IPS-18a (cell line): ENCODE measurements around the gene AK3.
A peak's percentile ranks its signal among the peaks of the same experiment; 100 is the strongest.

Experiments
- H3K27ac ChIP-seq: one replicate; pipeline ENCODE4 v1.5.1; 2013; ENCODE audit warnings: low read length
- H3K27me3 ChIP-seq: one replicate; pipeline ENCODE4 v1.6.1; 2013; ENCODE audit warnings: mild to moderate bottlenecking, low read length; ENCODE audit not compliant: control insufficient read depth, insufficient read depth
- H3K36me3 ChIP-seq: one replicate; pipeline ENCODE4 v1.6.1; 2013; ENCODE audit warnings: low read depth, low read length; ENCODE audit not compliant: control insufficient read depth
- H3K4me1 ChIP-seq: one replicate; pipeline ENCODE4 v1.6.1; 2013; ENCODE audit warnings: low read depth, low read length; ENCODE audit not compliant: control insufficient read depth
- H3K4me3 ChIP-seq: one replicate; pipeline ENCODE4 v1.5.1; 2013; ENCODE audit warnings: low read length
- H3K9ac ChIP-seq: one replicate; pipeline ENCODE4 v1.6.1; 2013; ENCODE audit warnings: mild to moderate bottlenecking, low read length, moderate library complexity
- H3K9me3 ChIP-seq: one replicate; pipeline ENCODE4 v1.6.1; 2013; ENCODE audit warnings: low read depth, low read length; ENCODE audit not compliant: control insufficient read depth

AK3 gene

DNA sequence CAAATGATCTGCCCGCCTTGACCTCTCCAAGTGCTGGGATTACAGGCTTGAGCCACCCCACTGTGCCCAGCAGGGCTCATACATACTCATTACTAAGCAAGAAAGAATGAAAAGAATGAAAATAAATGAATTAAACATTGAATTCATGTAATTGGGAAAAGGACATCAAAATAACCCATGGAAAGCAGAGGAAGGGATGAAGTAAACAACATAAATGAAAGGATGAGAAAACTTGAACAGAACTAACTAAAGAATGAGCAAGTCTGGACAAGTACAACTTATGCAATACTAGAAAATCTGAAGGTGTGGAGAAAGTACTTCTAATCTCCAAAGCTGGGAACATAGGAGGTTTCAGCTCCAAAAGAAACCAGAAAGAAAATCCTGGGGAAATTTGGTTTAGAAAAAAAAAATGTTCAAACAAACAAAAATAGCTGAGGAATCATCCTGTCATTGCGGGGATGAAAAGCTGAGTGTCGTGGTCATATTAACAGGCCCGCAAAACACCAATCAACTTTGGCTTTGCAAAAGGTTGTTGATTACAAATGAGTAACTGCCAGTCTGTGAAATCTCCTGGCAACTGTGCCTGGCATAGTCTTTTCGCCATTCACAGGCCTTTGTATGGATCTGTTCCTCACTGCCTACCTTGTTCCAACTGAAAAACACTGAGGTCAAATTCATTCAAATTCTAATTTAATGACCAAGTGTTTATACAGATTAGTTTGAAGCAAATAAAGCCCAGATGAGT, 2.3 kb upstream of the AK3 start:
- no peaks in the 10 kb centered on the region for H3K27me3 ChIP-seq
- no peak overlapping the region for H3K9ac ChIP-seq
- H3K4me1 ChIP-seq: peaks cover 12% of the 10 kb centered on the region
- H3K4me3 ChIP-seq: no peak overlapping the region
- H3K27ac ChIP-seq: no peak overlapping the region
- no peaks in the 10 kb centered on the region for H3K9me3 ChIP-seq
- H3K36me3 ChIP-seq: no peaks in the 10 kb centered on the region

DNA sequence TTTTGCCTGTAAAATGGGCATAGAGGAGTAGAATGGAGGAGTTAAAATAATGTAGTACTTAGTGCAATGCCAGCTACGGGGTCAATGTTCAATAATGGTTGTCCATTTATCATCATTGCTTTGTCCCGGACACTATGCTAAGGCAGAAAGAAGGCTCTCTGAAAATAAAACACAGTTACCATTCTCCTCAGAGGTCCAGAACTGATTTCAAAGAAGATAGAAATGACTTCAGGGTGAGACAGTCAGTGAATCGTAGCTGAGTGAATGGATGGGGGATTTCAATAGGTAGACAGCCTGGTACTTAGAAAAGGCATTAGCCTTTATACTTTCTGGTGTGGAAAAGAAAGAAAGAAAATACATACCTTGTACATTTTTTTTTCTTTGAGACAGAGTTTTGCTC, 1.2 kb upstream of the AK3 start:
- Histone ChIP-seq H3K4me3 (peak overlapping the region; percentile 69), H3K27ac (no peak overlapping the region), H3K36me3 (no peaks in the 10 kb centered on the region), H3K9ac (no peak overlapping the region), H3K27me3 (no peaks in the 10 kb centered on the region), H3K9me3 (no peaks in the 10 kb centered on the region), H3K4me1 (peaks cover 12% of the 10 kb centered on the region)

DNA sequence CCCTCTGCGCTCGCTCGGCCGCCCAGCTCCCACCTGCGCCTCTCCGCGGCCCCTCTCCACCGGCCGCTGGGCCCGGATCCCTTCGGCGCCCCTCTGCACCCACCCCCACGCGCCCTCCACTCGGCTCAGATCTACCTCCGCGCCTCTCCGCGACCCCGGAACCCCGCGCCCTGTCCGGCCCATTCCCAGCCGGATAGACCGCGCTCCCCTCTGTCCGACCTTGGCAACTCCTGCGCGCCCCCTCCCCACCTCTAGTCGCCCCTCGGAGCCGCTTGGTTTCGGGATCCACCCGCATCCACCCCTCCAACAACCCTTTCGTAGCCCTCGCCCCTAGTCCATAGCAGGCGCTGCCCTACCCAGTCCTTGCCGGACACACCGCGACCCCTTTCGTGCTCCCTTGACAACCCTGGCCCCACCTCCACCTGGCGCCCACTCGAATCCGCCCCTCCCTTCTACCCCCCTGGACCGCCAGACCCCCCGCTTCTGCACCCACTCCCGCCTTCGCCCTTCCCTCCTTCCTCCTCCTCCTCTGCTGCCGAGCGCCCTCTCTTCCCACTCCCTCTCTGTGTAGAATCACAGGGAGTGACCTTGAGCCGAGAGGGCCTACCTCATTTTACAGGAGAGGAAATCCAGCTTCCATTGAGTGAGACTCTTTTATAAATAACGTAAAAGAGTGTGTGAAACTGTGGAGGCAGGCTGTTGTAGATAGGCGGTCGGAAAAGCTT, 525 bp upstream of the AK3 start:
- Histone ChIP-seq H3K4me3 (peak overlapping the region; percentile 69), H3K36me3 (no peaks in the 10 kb centered on the region), H3K9ac (peak overlapping the region; percentile 75), H3K9me3 (no peaks in the 10 kb centered on the region), H3K27me3 (no peaks in the 10 kb centered on the region), H3K27ac (no peak overlapping the region), H3K4me1 (peaks cover 12% of the 10 kb centered on the region)

DNA sequence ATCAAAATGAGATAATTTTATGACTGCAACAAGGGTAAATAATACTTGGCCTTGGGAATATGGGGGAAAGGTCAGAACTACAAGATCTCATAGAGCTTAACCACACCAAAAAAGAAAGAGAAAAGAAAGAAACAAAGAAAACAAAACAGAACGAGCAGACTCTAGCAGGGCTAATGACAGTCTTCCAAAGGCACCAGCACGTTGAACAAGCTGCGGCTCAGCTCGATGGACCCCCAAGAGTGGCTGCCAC, 689 bp downstream of the AK3 start:
- Histone ChIP-seq H3K4me3 (peak overlapping the region; percentile 69), H3K27ac (no peak overlapping the region)

DNA sequence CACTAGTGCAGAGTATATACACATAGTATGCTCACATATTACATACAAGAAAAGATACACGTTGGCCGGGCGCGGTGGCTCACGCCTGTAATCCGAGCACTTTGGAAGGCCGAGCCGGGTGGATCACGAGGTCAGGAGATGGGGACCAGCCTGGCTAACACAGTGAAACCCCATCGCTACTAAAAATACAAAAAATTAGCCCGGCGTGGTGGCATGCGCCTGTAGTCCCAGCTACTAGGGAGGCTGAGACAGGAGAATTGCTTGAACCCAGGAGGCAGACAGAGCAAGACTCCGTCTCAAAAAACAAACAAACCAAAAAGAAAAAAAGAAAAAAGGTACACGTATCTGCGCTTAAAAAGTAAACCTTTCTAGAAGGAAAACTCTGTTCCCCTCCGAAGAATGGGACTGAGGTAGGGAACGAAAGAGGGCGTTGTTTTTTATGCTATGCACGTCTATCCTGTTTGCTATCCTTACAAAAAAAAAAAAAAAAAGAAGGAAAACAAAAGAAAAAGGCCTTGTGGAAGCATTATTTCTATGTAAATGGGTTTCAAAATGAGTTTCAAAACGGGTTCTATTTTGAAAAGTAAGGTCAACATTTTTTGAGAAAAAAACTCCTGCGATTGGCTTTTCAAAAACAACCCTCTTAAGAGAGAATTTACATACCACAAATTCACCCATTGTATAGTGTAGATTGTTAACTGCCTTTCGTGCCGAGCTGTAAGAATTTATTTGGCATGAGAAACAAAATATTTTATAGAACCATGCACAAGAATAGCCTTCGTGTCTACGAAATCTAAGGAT, 1.2 kb downstream of the AK3 start:
- Histone ChIP-seq H3K27me3 (no peaks in the 10 kb centered on the region), H3K36me3 (no peaks in the 10 kb centered on the region), H3K4me3 (peak overlapping the region; percentile 69), H3K9ac (peak overlapping the region; percentile 75), H3K4me1 (peaks cover 12% of the 10 kb centered on the region), H3K27ac (no peak overlapping the region), H3K9me3 (no peaks in the 10 kb centered on the region)

More for the DNA sequence above, 689 bp downstream of the AK3 start:
- no peaks in the 10 kb centered on the region for H3K36me3 ChIP-seq
- H3K4me1 ChIP-seq: peaks cover 12% of the 10 kb centered on the region
- no peaks in the 10 kb centered on the region for H3K27me3 ChIP-seq
- H3K9me3 ChIP-seq: no peaks in the 10 kb centered on the region
- peak overlapping the region; percentile 75 for H3K9ac ChIP-seq

DNA sequence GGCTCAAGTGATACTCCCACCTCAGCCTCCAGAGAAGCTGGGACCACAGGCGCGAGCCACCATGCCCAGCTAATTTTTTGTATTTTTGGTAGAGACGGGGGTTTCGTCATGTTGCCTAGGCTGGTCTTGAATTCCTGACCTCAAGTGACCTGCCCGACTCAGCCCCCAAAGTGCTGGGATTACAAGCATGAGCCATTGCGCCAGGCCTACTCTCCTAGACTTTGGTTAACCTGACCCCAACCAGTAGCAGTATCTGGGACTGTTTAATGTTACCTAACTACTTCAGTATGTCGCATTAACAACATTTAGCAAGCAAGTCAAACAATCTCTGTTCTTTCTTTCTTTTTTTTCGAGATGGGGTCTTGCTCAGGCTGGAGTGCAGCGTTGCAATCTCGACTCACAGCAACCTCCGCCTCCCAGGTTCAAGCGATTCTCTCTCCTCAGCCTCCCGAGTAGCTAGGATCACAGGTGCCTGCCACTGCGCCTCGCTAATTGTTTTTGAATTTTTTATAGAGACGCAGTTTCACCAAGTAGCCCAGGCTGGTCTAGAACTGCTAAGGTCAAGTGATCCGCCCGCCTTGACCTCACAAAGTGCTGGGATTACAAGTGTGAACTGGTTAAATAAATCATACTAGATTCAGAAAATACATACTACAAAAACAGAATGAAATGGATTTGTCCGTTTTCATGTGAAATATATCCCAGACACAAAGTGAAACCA, 2.0 kb downstream of the AK3 start:
- Histone ChIP-seq H3K4me1 (peaks cover 12% of the 10 kb centered on the region), H3K36me3 (no peaks in the 10 kb centered on the region), H3K27me3 (no peaks in the 10 kb centered on the region), H3K27ac (no peak overlapping the region), H3K9me3 (no peaks in the 10 kb centered on the region), H3K4me3 (peak overlapping the region; percentile 69), H3K9ac (no peak overlapping the region)

DNA sequence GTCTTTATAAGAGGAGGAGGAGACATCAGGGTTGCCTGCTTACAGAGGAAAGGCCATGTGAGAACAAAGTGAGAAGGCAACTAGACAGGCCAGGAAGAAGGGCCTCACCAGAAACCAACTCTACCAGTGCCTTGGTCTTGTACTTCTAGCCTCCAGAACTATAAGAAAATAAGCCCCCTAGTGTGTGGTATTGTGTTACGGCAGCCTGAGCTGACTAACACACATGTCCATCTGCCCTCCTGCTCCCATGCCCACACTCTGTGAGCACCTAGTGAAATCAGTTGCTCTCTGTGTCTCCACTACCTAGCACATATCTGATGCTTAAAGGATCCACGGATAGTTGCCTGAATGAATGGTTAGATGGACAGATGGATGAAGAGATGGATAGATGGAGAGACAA, 6.9 kb downstream of the AK3 start:
- Histone ChIP-seq H3K27ac (no peak overlapping the region), H3K4me1 (no peaks in the 10 kb centered on the region), H3K4me3 (no peak overlapping the region)

DNA sequence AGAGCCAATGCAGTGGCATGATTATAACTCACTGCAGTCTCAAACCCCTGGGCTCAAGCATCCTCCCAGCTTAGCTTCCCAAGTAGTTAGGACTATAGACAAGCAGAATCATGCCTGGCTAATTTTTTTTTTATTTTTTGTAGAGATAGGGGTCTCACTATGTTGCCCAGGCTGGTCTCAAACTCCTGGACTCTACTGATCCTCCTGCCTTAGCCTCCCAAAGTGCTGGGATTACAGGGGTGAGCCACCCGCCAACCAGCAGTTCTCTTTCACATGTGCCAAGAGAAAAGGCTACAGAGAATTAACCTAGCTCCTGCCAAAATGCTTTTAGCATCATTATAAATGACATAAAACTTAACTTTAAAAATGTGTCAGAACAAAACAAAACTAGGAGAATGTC, 8.1 kb downstream of the AK3 start:
- Histone ChIP-seq H3K27me3 (no peaks in the 10 kb centered on the region), H3K9ac (no peak overlapping the region), H3K27ac (no peak overlapping the region), H3K36me3 (no peaks in the 10 kb centered on the region), H3K4me1 (no peaks in the 10 kb centered on the region), H3K4me3 (no peak overlapping the region), H3K9me3 (no peaks in the 10 kb centered on the region)

More for the DNA sequence above, 6.9 kb downstream of the AK3 start:
- Histone ChIP-seq H3K9ac (no peak overlapping the region), H3K27me3 (no peaks in the 10 kb centered on the region), H3K36me3 (no peaks in the 10 kb centered on the region), H3K9me3 (no peaks in the 10 kb centered on the region)

DNA sequence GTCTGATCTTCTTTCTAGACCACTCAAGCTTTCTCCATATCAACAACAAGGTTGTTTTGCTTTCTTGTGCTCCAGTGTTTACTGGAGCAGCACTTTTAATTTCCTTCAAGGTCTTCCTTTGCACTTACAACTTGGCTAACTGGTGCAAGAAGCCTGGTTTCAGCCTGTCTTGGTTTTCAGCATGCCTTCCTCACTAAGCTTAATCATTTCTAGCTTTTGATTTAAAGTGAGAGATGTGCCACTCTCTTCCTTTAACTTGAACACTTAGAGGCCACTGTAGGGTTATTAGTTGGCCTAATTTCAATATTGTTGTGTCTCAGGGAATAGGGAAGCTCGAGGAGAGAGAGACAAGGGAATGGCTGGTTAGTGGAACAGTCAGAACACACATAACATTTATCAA, 13.4 kb downstream of the AK3 start:
- H3K9me3 ChIP-seq: no peaks in the 10 kb centered on the region
- H3K4me1 ChIP-seq: no peaks in the 10 kb centered on the region
- no peak overlapping the region for H3K9ac ChIP-seq
- H3K27me3 ChIP-seq: no peaks in the 10 kb centered on the region
- no peak overlapping the region for H3K27ac ChIP-seq
- peaks cover under 1% of the 10 kb centered on the region for H3K36me3 ChIP-seq
- H3K4me3 ChIP-seq: no peak overlapping the region

DNA sequence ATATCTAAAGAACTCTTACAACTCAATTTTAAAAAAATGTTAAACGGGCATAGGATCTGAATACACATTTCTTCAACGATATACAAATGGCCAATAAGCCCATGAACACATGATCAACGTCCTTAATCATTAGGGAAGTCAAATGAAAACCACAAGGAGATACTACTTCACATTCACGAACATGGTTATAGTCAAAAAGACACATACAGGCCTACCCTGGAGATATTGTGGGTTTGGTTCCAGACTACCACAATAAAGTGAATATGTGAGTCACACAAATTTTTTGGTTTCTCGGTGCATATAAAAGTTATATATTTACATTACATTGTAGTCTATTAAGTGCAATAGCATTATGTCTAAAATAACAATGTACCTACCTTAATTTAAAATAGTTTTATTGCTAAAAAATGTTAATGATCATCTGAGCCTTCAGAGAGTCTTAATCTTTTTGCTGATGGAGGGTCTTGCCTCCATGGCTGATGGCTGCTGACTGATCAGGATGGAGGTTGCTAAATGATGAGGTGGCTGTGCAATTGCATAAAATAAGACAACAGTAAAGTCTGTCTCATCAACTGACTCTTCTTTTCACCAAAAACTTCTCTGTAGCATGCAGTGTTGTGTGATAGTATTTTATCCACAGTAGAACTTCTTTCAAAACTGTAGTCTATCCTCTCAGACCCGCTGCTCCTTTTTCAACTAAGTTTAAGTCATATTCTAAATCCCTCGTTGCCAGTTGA, 15.1 kb downstream of the AK3 start:
- no peaks in the 10 kb centered on the region for H3K4me1 ChIP-seq
- H3K9me3 ChIP-seq: no peaks in the 10 kb centered on the region
- H3K27me3 ChIP-seq: no peaks in the 10 kb centered on the region
- H3K36me3 ChIP-seq: peaks cover 3% of the 10 kb centered on the region
- no peak overlapping the region for H3K9ac ChIP-seq
- H3K4me3 ChIP-seq: no peak overlapping the region
- no peak overlapping the region for H3K27ac ChIP-seq

DNA sequence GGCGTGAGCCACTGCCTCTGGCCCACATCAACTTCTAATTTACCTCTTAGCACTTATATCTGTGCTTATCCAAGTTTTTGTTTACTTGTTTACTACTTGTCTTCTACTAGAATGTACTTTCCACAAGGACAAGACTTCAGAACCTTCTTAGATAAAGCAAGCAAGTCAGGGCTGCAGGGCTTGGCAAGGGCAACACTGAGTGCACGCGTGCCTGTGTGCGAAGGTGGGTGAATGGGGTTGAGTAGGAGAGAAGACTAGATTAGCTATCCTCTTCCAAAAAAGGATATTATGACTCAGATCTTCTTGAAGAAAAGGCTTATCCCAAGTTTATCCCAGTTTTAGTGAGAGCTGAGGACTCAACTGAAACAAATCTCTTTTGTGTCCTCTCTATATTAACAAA, 19.3 kb downstream of the AK3 start:
- no peaks in the 10 kb centered on the region for H3K27me3 ChIP-seq

More for the DNA sequence above, 19.3 kb downstream of the AK3 start:
- H3K9ac ChIP-seq: no peak overlapping the region
- H3K36me3 ChIP-seq: peaks cover 25% of the 10 kb centered on the region
- H3K9me3 ChIP-seq: no peaks in the 10 kb centered on the region
- H3K4me1 ChIP-seq: no peaks in the 10 kb centered on the region
- no peak overlapping the region for H3K27ac ChIP-seq
- H3K4me3 ChIP-seq: no peak overlapping the region
